ENCODE results near the gene MEIS1. TPM values are rescaled to one million over a fixed set of nuclear protein-coding genes. Genes with fewer than 3 reads are reported as not detected.

Gene MEIS1
- polyA plus RNA-seq, 10 donors = 12.1 to 18.6 (median 15.3) TPM

- DNase-seq = peak in 2 of 3 donors; percentile 9 to 55
Measured at GRCh38 chr2:66442516-66443185, 7.7 kb downstream of the MEIS1 start.

DNA sequence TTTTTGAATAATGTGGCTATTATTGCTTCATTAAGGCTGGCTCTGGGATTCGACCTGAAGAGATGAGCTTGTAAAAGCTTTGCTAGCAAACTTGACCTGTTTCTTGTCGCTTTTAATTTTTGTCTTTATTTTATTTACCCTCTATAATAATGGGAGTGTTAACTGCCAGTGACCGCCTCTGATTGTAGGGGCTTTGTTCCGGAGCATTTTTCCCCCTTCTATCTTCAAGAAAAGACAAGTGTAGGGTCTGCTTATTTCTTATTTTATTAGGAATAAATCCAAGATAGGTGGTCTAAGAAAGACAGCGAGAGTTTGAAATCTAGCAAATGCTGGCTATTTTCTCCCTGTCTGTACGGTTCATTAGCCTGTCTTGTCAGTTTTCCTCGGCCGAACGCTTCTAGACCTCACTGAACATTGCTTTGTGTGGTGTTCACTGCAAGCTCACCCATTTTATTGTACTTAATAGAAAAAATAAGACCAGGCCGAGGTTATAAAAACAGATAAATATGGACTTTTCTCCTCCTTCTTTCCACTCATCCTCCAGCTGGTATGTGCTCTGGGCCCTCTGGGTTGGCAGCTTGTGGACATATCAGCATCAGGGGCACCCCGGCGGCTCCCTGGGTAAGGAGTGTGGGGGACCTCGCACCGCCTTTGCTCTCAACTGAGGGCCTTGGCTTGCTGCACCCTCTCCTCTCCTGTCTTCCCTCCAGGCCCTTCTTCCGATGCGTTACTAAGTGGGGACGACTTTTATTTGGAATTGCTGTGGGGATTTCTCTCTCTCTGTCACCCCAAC is 8.5 kb downstream of the MEIS1 start:
- DNase-seq = peak in 1 of 3 donors; percentile 87

- peak in 1 of 3 donors; percentile 66 for DNase-seq
Measured at GRCh38 chr2:66443979-66444861, 9.3 kb downstream of the MEIS1 start.

DNA sequence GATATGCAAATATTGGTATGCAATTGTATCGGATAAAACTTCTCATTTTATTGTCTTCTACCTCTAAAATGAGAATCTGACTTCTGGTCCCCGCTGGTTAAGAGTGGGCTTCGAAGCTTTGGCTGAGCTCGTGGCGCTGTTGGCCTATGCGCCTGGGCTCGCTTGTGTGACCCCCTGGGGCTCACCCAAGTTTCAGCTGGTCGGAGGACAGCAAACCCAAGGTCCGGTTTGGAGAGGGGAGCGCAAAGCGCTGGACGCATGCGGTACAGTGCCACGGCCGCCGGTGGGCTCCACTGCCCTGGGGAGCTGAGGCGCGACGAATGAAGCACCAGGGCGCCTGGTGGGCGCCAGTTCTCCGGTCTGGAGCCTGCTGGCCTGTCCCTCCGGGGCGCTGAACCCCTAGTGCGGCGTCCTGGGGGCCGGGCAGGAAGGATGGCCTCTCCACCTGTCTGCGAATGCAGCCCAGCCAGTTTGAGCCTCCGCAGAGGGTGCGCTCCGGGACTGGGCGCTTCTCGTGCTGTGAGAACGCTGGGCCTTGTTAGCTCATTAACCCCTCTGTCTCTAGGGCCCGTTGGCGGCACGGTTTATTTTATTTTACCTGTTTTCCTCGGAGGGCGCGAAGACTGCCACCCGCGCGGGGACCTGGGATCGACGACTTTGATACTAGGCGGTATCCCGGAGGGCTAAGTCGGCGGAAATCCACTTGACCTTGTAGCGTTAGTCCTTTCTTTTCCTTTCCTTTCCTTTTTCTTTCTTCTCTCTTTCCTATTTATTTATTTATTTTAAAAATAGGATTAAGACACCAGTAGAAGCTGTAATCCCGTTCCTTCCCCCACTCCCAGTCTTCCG is 10.4 kb downstream of the MEIS1 start:
- DNase-seq = peak in 1 of 3 donors; percentile 80

GRCh38 chr2:66445925-66446871 is 11.3 kb downstream of the MEIS1 start:
- DNase-seq = peak in 2 of 3 donors; percentile 70 to 90

DNA sequence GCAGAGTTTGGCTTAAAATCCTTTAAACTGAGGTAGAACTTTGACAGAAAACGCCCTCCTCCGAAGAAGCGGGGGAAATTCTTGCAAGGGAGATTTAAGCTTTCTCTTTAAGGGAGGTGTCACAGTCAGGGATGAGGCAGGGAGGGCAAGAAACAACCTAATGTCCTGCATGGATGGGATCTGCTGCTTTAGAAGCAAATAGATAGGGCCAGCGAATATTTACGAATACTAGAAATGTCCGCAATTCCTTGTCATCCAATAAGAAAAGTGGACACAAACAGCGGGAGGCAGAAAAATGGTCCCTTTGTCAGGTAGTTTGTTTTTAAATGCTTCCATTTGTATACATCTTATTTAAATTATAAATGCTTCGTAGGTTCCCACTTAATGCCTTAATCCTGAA is 12.0 kb downstream of the MEIS1 start:
- no peak for DNase-seq

DNA sequence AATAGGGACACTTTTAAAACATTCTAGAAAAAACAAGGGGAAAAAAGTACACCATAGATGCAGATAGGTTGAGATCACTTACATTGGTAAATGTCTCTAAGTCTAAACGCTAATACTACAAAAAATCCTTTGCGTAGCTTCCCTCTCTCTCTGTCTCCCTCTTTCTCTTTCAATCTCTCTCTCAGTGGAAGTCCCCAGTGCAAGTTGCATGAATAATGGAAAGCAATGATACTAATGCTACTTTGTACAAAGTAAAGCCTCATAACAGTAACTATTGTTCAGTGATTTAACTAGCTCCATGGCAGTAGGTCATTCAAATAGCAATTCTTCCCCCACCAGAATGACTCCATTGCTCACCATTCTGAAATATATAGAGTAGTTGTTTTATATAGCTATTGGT is 12.8 kb downstream of the MEIS1 start:
- peak in 1 of 3 donors; percentile 40 for DNase-seq

- DNase-seq = peak in 1 of 3 donors; percentile 33
Measured at GRCh38 chr2:66448136-66448991, 13.4 kb downstream of the MEIS1 start.

- no peak for DNase-seq
Measured at GRCh38 chr2:66452214-66452613, 17.3 kb downstream of the MEIS1 start.

DNA sequence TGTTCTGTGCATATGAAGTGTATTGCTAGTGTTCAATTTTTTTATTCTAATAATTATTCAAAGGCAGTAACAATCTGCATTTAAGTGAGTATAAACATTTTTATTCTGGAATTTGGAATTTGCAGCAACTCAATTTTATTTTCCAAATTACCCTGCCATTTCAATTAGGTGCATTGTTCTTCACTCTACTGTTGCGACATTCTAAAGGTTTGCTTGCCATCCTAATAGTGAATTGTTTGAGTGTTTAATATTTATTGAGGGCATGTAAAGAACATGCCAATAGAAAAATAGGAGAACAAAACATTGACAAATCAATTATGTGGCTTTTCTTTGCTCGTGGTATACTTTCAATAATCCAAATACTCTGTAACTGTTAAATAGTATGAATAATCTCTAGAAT is 18.0 kb downstream of the MEIS1 start:
- no peak for DNase-seq

DNA sequence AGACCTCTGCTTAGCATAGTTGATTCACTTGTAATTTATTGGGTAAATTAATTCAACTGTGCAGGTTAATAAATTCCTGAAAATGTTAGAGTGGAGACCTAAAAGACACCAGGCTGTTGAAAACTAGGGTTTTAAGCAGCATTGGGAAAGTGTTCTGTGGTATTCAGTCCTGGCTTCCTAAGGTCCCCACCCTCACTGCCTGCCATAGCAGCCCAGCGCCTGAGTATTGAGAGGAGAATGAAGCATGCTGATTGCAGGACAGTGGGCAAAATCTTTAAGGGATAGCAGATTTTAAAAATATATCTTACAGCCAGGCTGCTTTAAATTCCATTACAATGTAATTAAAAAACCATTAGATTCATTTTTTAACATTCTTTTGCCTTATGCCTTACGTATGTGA is 20.6 kb downstream of the MEIS1 start:
- DNase-seq = no peak

- no peak for DNase-seq
Measured at GRCh38 chr2:66456183-66457041, 21.5 kb downstream of the MEIS1 start.

- no peak for DNase-seq
Measured at GRCh38 chr2:66457545-66457944, 22.6 kb downstream of the MEIS1 start.

DNA sequence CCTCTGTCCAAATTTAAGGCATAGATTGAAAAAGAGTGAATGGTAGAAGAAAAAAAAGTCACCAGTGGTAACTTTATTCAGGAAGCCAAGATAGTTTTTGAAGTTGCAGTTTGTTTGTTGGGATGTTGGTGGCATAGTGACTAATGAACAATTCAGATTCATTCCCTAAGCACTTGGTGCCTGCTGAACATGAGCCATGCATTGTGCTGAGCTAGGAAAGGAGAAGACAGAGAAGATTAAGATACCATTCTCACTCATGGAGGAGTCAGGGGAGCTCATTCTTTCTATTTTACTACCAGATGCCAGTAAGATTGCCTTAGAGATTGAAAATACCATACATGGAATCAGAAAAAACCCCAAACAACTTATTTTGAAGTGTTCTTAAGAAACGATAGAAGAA is 25.1 kb downstream of the MEIS1 start:
- no peak for DNase-seq

GRCh38 chr2:66461001-66461663 is 26.2 kb downstream of the MEIS1 start:
- DNase-seq = no peak

- no peak for DNase-seq
Measured at GRCh38 chr2:66461664-66462500, 27.0 kb downstream of the MEIS1 start.

- DNase-seq = no peak
Measured at GRCh38 chr2:66462501-66462825, 27.5 kb downstream of the MEIS1 start.

Data from muscle of back (tissue), 11 donors.